Stimulated activated naive CD8-positive, alpha-beta T cell treated with anti-CD3 and anti-CD28 coated beads, Interleukin-15, Interleukin-2, amounts not matched to agents 100 U/mL and 50 U/mL, for 24 hours (primary cell): ENCODE results near the gene PGF.

Experiments
- ATAC-seq: fragments of 150-1000 bp; cut with Tn5 transposase; one replicate; pipeline ENCODE4 v1.10.0; 2021
- DNase-seq: peaks from one replicate; pipeline ENCODE4 v3.0.0; 2021

The PGF gene

DNA sequence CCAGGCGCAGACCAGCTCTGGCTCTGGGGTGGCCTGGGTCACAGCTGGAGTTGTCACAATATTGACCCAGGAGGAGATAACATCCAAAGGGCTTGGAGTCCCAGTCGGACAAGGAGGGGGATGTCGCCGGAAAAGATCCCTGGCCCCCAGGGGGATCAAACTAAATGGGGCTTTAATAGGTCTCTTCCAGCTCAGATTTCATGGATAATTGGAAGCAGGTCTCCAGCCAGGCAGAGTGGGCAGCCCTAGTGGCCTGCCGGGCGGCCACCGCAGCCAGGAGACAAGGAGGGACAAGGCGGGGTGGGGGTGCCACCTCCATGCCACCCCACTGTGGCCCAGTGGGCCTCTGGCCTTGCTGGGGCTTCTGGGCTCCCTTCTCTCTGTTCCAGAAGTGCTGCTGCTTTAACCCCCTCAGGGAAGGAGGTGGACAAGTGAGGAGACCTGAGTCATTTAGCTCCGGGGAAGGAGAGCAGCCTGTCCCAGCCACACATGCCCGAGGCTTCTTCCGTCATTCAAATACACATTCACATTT is 23.1 kb upstream of the PGF start:
- no peak for DNase-seq
- ATAC-seq = no peak

DNA sequence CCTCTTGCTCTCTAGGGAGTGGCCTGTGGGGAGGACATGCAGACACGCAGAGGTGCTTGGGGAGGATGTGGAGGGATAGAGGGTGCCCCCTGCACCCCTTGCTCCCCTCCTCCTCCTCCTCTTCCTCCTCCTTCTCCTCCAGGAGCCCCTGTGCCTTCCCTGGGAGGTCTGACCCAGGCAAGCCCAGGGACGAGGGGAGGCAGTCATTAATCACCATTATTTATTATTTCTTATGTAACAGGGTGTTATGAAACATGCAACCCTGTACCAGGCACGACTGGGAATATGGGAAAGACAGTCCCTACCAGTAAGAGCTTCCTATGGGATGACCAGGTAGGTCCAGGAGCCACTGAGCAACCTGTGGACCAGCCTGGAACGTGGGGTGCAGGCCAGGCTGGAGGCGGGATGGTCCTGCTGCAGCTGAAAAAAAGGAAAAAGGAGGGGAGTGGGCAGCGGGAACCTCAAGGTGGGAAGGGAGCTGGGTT is 22.5 kb upstream of the PGF start:
- DNase-seq (no peak), ATAC-seq (no peak)

DNA sequence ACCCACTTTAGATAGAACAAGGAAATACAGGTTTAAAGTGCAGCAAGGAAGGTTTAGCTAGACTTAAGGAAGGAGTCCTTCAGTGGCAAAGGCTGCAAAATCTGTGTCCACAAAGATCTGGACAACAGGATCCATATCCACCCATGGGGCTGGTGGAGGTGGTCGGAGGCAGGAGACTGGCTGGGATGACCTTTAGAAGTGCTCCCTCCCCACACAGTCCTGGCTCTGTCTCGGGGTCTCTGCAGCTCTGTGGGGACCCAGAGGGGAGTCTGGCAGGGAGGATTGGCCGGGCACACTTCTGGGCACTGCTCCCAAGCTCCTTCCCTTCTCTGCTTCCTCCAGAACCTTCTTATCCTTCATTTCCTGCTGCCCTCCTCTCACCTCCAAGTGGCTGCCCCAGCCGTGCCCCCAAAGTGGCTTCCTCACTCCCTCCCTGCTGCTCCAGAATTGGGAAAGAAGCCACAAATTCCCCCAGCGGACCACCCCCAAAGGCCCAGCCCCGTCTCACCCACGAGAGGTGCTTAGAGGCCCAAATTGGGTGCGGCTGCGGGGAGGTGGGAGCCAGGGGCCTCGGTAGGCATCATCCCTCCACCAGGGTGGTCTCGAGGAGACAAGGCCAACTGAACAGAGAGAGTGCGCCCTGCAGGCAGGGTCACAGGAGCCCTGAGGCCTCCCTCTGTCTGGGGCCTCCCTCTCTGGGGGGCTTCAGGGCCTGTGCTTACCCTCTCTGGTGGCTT is 21.9 kb upstream of the PGF start:
- no peak for ATAC-seq
- DNase-seq = no peak

DNA sequence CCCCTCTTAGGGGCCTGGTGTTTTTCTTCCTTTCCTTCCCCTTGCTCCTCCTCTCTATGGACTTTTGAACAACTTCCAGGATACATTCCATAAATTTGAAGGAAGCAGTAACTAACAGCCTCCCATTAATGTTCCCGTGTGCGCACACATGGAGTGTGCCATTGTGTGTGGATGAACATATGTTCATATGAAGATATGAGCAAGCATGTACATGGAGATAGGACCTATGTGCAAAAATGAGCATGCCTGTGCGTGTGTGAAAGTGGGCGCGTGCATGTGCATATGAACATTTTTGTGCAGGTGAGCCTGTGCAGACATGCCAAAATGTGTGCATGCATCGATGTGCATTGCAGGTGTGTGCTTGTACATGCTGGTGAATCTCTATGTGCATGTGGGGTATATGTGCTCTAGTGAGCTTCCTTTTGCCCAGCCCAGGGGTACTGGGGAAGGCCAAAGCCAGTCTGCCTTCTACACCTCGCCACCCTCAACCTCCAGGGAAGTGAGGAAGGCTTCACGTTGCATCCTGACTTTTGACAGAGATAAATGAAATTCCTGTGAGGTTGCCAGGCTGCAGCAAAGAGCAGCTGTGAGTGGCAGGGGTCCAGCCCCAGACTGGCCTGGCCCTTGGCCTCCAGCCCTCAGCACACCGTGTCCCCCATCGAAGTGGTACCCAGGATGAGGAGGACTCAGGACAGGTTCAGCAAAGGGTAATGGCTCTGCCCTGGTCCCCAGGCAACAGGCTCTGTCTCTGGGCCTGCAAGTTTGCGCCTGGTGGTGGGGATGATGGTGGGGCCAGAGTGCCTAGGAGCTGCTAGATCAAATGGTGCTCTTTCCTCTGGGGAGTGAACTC is 21.1 kb upstream of the PGF start:
- ATAC-seq = no peak
- DNase-seq = no peak

DNA sequence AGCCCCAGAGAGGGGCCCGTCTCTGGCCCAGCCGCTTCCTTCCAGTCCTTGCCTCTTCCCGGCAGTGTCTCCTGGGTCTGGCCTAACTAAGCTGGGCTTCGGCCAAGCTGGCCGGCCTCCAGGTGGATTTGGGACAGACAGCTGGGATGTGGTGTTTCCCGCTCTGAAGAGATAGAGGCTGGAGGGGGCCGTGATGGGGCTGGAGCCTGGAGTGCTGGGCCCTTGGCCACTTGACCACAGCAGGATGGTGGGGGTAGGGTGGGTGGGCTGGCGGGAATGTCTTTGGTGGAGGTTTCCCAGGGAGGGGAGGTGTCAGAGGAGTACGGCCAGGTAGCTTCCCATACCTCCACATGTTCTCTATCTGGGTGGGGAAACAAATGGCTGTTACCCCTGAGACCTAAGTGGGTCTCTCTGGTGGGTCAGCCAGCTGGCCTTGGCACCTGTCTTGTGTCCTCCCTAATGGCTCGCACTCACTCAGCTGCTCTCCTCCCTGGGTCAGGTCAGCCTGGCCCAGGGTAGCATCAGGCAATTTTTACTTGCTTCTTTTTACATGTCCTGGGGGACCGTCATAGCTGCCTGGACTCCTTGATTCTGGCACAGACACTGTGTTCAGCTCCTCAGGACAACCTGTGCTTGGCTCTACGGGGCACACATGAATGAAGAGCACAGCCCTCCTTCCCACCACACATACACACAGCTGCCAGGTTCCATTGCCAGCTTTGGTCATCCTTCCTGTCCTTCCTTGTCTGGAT is 19.8 kb upstream of the PGF start:
- DNase-seq = no peak
- ATAC-seq = no peak

DNA sequence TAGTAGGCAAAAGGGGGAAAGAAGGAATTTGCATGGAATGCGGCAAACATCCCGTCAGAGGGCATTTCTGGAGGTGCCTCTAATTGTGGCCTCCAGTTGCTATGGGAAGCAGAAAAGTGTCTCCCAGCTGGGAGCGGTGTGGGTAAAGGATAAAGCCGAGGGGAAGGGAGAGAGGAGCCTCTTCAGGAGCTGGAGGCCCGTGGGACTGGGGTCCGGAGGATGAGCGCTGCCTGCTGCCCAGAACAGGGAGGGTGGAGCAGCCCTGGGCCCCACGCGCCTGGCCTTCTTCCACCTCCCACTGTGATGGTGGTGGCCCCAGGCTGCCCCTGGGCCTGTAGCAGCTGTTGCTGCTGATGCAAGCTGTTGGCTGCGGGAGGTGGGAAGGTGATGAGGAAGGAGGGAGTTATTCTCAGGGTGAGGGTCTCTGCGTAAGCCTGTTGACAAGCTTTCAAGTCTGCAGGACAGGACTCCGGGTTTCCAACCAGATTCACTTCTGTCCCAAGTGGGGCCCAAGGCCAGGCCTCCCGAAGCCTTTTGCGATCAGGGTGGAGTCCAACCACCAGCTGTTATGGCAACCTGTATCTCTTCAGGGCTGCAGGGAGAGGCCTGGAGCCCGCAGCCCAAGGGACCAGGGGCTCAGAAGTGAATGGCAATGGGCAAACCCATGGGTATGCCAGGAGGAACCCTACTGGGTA is 19.1 kb upstream of the PGF start:
- ATAC-seq (no peak), DNase-seq (no peak)

DNA sequence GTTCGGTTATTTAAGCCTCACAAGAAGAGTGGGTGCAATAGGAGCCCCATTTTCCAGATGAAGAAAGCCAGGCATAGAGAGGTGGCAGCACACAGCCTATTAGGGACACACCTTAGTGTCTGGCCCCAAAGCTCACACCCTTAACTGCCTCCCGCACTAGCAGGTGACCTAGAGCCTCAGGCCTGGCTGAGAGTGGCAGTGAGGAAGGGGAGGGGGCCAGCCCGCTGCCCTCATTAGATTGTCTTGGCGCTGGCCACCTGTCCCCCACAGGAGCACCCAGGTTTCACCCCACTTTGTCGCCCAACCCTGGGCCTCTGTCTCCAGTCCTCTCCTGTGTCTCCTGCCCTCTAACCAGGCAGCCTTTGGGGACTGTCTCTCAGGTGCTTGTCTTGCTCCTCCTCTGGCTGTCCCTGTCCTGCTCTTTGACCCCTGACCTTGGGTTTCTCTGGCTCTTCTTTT is 18.5 kb upstream of the PGF start:
- ATAC-seq = no peak

DNA sequence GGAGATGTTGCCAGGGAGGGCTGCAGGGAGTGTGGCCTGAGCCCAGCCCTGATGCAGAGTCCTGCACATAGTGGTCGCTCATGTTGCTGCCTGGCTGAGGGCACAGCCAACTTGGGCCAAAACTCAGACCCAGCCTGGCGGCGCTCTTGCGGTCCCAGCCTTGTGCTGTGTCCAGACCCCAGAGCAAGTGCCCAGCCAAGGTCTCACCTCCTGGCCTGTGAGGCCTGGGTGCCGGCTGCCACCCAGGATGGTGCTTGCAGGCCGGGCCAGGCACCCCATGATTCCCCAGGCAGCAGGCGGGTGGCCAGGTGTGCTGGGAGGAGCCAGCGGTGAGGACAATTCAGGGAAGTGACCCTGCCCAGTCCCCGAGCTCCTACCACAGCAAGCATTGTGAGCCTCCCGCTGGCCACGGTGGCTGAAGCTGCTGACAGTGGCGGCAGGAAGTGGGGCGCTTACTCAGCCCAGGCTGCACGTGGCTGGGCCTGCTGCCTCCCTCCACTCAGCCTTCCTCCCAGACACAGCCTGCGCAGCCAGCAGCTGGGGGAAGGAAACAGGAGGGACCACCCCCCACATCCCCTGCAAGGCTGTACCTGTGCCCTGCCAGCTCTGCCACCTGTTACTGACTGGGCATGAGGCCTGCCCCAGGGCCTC is 17.7 kb upstream of the PGF start:
- peak; percentile 45 for DNase-seq
- ATAC-seq = peak; percentile 75

More for the DNA sequence above, 18.5 kb upstream of the PGF start:
- no peak for DNase-seq

DNA sequence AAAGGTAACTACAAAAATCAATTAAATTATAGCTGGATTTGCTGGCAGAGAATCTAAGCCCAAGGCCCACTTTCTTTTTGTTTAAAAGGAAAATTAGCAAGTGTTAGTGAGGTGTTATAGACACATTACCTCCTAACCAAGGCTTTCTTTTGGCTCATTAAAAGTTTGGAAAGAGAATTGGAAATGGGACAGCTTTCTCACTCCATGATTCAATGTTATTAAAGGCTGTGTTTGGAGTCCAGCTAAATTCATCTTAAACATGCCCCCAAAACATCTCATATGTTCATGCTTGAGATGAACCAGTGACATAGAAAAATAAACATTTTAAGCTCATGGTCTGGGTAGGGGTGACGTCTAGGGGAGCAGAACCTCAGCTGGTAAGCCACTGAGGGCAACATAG is 13.4 kb upstream of the PGF start:
- no peak for DNase-seq
- ATAC-seq = no peak

DNA sequence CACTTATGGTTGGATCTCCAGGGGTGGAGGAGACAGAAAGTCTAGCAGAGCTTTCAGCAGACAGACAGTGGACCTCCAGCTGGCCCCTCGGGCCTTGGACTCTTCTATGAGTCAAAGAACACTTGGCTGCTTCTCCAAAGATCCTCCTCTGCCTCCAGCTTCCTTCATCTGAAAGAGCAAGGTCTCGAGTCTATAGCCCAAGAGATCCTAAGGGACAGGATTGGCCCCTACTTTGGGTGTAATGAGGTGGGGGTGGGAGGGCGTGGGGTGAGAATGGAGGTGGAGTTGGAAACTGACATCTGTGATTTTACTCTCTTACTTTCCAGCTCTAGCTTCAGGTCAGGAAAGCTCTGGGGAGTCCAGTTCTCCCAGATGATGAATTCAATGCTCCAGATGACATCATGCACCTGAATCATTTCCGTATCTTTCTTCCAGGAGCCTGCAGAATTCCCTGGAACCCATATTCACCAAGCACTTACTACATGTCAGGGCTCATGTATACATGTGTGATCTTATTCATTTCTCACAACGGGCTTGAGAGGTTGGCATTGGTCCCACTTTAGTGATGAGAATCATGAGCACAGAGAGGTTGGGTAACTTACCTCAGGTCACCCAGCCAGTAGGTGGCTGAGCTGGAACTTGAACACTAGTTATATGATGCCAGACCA is 10.2 kb upstream of the PGF start:
- no peak for DNase-seq

DNA sequence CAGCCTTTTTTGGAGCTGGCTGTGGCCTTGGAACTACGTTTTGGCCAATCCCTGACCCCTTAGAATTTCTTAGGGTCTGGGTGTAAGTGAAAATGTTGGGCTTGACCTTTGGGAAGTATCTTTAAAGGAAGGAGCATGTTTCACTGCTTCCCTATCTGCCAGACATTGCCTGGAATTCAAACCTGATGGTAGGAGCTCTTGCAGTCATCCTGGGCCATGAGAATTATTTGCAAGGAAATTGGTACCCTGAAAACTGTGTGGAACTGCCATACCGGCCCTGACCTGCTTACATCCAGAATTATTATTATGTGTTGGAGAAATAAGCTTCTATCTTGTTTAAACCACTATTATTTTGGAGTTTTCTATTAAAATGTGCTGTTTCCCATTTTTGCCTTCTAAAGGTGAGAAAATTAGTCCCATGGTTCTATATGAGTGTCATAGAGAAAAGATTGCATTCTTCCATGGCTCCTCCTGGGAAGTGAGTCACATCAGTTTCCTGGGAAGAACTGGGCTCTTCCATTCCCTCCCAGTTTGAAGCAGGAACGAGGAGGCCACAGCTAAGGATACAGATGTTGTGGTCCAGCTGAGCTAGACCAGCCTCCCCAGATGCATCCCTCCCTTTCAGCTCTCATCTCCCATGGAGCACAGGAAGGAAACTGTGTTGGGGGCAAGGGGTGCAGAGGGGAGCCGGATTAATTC is 9.5 kb upstream of the PGF start:
- no peak for DNase-seq

More for the DNA sequence above, 10.2 kb upstream of the PGF start:
- no peak for ATAC-seq

DNA sequence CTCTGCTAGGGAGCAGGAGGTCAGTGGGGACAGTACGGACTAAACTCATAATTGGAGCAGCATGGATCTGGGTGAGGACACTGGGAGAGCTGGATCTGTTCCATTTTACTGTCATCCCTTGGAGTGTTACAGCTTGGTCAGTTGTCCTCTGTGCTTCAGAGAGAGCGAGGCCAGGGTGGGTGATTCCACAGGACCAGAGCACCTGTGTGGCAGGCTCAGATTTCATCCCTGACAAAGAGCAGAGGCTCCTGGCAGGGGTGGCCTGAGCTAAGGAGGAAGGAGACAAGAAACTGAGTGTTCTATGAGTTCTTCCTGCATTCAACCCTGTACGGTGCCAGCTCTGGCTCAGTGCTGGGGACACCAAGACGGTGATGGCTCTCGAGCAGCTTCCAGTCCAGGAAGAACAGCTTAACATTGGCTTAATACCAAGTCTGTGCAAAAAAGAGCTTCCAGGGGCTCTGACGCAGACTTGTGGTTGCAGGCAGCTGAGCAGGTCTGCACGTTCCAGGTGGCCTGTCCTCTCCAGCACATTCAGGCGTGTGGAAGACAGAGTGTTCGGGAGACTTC is 8.4 kb upstream of the PGF start:
- no peak for DNase-seq
- ATAC-seq = peak; percentile 6

More for the DNA sequence above, 9.5 kb upstream of the PGF start:
- ATAC-seq = no peak

DNA sequence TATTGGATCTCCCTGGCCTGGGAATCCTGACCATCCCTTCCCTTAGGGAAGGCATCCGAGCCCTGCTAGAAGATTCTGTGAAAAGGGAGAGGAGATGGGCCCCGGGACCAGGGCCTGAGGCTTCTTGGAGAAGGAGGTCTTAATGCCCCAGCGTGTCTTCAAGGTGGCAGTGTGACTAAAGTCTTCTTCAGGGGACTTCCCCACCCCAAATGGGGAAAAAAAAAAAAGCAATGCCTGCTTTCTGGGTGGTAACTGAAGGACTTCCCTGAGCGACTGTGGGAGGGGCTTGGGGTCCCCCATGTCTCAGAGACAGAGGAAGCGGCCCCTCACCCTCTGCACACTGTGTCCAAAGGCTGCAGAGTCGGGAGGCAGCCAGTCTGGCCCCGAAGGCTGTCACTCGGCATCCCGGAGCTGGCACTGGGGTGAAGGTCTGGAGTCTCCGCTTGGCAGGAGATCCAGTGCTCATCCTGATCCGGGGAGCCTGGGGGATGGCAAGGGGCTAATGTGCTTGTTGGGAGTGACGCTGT is 7.8 kb upstream of the PGF start:
- ATAC-seq (peak; percentile 40), DNase-seq (no peak)

DNA sequence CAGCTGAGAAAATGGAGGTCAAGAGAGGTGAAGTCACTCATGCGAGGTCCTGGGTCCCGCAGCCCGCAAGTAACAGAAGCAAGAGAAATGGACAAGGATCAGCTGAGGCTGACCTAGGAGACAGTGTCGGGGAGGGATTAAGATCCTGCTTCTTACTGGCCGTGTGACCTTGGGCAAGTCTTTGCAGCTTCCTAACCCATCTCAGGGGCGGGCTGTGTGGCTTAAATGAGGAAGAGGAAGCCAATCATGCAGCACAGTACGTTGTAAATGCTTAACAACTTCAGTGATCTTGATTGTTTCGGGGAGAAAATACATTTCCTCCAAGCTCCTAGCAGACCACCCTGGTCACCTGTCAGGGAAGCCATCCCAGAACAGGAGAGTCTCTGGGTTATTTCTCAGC is 7.1 kb upstream of the PGF start:
- no peak for DNase-seq
- no peak for ATAC-seq

DNA sequence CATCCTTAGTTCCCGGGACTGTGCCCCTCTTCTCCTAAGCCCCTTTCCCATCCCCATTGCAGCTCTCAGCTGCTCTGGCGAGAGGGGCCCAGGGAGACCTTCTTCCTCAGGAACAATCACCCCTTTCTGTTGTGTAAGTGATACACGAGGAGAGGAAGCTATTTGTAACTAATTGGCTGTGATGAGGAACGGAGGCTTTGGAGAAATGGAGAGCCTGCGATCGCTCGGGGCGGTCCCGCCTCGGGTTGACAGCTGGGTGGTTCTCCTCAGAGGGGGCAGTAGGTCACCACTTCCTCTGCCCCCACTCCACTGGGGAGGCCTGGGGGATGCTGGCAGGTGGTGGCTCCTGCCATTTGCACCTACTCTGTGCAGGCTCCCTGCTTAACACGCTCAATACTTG is 6.6 kb upstream of the PGF start:
- no peak for ATAC-seq
- no peak for DNase-seq

DNA sequence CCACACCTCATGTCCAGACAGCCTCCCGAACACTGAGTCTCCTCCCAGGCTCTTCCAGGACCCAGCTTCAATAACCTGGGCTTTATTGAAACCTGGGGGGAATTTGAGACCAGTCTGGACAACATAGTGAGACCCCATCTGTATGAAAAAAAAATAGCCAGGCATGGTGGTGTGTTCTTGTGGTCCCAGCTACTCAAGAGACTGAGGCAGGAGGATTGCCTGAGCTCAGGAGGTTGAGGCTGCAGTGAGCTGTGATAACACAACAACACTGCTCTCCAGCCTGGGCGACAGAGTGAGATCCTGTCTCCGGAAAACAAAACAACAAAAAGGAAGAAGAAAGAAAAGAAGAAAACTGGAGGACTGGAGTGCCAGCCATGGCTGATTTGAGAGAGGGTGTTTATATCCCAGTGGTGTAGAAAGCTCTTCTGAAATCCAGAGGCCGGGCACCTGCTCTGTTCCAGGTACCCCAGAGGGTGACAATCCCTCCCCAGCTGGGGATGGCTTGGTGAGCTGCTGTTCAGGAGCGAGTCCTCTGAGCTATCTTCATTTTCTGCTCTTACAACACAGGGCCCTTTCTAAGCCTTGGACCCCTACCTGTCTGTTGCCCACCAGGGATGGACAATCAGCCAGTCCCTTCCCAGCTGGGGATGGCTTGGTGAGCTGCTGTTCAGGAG is 6.0 kb upstream of the PGF start:
- no peak for ATAC-seq
- no peak for DNase-seq

DNA sequence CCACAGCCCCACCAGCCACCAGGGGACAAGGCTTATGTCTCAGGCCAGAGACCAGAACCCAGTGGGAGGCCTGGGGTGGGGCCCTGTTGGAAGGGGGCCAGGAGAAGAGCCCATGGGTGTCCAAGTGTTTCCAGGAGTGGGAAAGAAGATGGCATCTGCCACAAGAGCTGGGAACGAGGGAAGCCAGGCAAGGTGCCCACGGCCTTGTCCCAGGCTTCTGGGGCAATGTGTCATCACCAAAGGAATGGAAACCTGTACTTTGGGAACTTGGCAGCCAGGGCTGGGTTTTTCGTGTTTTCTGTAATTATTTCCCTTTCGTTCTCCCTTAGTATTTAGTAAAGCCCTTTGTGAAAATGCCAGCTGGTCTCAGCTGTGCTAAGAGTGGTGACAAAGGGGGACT is 5.3 kb upstream of the PGF start:
- DNase-seq (no peak), ATAC-seq (no peak)

DNA sequence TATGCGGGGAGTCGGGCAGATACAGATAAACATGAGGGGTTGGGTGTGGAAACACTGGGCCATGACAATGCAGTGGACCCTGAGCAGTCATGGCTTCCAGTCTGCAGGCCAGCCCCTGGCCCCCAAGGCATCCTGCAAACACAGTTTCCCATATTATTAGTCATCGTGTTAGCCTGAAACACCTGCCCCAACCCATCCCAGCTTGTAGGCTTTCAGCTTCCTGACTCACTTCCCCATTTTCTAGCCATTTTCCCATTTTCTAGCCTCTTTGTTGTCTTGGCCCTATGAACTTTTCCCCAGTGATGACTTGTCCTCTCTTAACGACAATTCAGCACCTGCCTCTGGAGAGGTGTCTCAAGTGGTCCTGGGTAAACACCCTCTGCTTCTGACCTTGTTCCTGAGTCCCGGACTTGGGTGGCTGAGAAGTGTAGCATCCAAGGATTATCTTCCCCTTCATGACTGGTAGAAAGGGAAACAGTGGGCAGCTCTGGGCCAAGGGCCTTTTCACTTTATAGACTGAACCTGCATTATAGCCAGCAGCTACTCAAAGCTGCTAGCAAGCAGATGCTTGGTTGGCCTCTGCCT is 4.3 kb upstream of the PGF start:
- DNase-seq = no peak
- no peak for ATAC-seq
